GM23338 (cell line): ENCODE data around the gene SOS1. TPM values are rescaled to one million over a fixed set of nuclear protein-coding genes. Genes with fewer than 3 reads are reported as not detected.

ENCODE experiments used
- ATAC-seq: fragments of 200-7000 bp; cut with Tn5 transposase; 3 replicates; pipeline ENCODE4 v1.9.1; 2020
- DNase-seq: peaks from one replicate; pipeline ENCODE4 v3.0.0-alpha.2; 2015; ENCODE audit warnings: low spot score
- H2AFZ ChIP-seq: fragments of 200-600 bp; sonication (generic); 2 replicates; pipeline ENCODE4 v1.8.0; 2016; ENCODE audit warnings: antibody characterized with exemption, mild to moderate bottlenecking, moderate library complexity
- H3F3A ChIP-seq: fragments of 200-600 bp; sonication (generic); replicated peaks from 2 replicates; pipeline ENCODE4 v1.8.0; 2017; ENCODE audit warnings: antibody characterized with exemption, mixed run types, low read depth
- H3K27ac ChIP-seq: fragments of 200-600 bp; sonication (generic); 2 replicates; pipeline ENCODE4 v1.6.1; 2016; ENCODE audit warnings: low read depth
- H3K27me3 ChIP-seq: fragments of 200-600 bp; sonication (generic); 2 replicates; pipeline ENCODE4 v1.8.0; 2016; ENCODE audit warnings: mild to moderate bottlenecking, mixed run types, moderate library complexity; ENCODE audit not compliant: insufficient read depth
- H3K36me3 ChIP-seq: fragments of 200-600 bp; sonication (generic); 2 replicates; pipeline ENCODE4 v1.8.0; 2016; ENCODE audit warnings: mild to moderate bottlenecking; ENCODE audit not compliant: insufficient read depth
- H3K4me1 ChIP-seq: fragments of 200-600 bp; sonication (generic); 2 replicates; pipeline ENCODE4 v1.8.0; 2016; ENCODE audit warnings: mild to moderate bottlenecking, moderate library complexity; ENCODE audit not compliant: insufficient read depth
- H3K4me2 ChIP-seq: fragments of 200-600 bp; sonication (generic); 2 replicates; pipeline ENCODE4 v1.7.1; 2017; ENCODE audit warnings: mixed run types
- H3K4me3 ChIP-seq: fragments of 200-600 bp; sonication (generic); 2 replicates; pipeline ENCODE4 v1.6.1; 2016; ENCODE audit warnings: mixed run types
- H3K79me2 ChIP-seq: fragments of 200-600 bp; sonication (generic); replicated peaks from 2 replicates; pipeline ENCODE4 v1.8.0; 2017; ENCODE audit warnings: mild to moderate bottlenecking; ENCODE audit not compliant: insufficient read depth
- H3K9me2 ChIP-seq: fragments of 200-600 bp; sonication (generic); 2 replicates; pipeline ENCODE4 v1.8.0; 2017; ENCODE audit not compliant: insufficient read depth
- H4K20me1 ChIP-seq: fragments of 200-600 bp; sonication (generic); replicated peaks from 2 replicates; pipeline ENCODE4 v1.8.0; 2017; ENCODE audit warnings: mild to moderate bottlenecking; ENCODE audit not compliant: insufficient read depth
- H3K27ac Mint-ChIP-seq: 2 replicates; pipeline ENCODE4 v1.8.0; 2020; ENCODE audit warnings: inconsistent platforms, mild to moderate bottlenecking, moderate library complexity, mixed read lengths
- H3K27me3 Mint-ChIP-seq: 3 replicates; pipeline ENCODE4 v1.8.0; 2022; ENCODE audit warnings: low read depth, mild to moderate bottlenecking, moderate library complexity, mixed read lengths, inconsistent platforms; ENCODE audit not compliant: insufficient read depth, poor library complexity
- H3K36me3 Mint-ChIP-seq: 3 replicates; pipeline ENCODE4 v1.8.0; 2021; ENCODE audit warnings: low read depth, mild to moderate bottlenecking, inconsistent platforms, moderate library complexity, mixed read lengths
- H3K4me1 Mint-ChIP-seq: 3 replicates; pipeline ENCODE4 v1.8.0; 2020; ENCODE audit warnings: mild to moderate bottlenecking, inconsistent platforms, mixed read lengths
- H3K4me3 Mint-ChIP-seq: 3 replicates; pipeline ENCODE4 v1.8.0; 2021; ENCODE audit warnings: moderate library complexity, mild to moderate bottlenecking, inconsistent platforms, mixed read lengths
- H3K9me3 Mint-ChIP-seq: 3 replicates; pipeline ENCODE4 v1.8.0; 2020; ENCODE audit warnings: moderate library complexity, mild to moderate bottlenecking, inconsistent platforms, mixed read lengths
- CREB1 ChIP-seq: fragments of 250-450 bp; sonication (Bioruptor Pico); IDR thresholded peaks from 2 replicates; pipeline ENCODE4 v1.5.0; 2020; ENCODE audit warnings: low read depth, mild to moderate bottlenecking, moderate library complexity
- EZH2 ChIP-seq: fragments of 200-600 bp; sonication (generic); IDR thresholded peaks from one replicate; pipeline ENCODE4 v1.8.0; 2017; ENCODE audit warnings: antibody characterized with exemption, mild to moderate bottlenecking, low read depth; ENCODE audit not compliant: unreplicated experiment
- EZH2phosphoT487 ChIP-seq: fragments of 200-600 bp; sonication (generic); IDR thresholded peaks from one replicate; pipeline ENCODE4 v1.8.1; 2018; ENCODE audit warnings: antibody characterized with exemption; ENCODE audit not compliant: unreplicated experiment
- JUNB ChIP-seq: IDR thresholded peaks from one replicate; pipeline ENCODE4 v1.6.1; 2016; ENCODE audit warnings: antibody characterized with exemption; ENCODE audit not compliant: unreplicated experiment
- NANOG ChIP-seq: IDR thresholded peaks from 2 replicates; pipeline ENCODE4 v1.6.1; 2016; ENCODE audit warnings: antibody characterized with exemption, borderline replicate concordance
- POLR2AphosphoS5 ChIP-seq: IDR thresholded peaks from 2 replicates; pipeline ENCODE4 v1.6.1; 2016; ENCODE audit warnings: antibody characterized with exemption, low read depth
- STAT1 ChIP-seq: IDR thresholded peaks from one replicate; pipeline ENCODE4 v1.6.1; 2016; ENCODE audit warnings: antibody characterized with exemption; ENCODE audit not compliant: unreplicated experiment
- ZNF114 ChIP-seq: fragments of 250-450 bp; sonication (Bioruptor Pico); IDR thresholded peaks from 2 replicates; pipeline ENCODE4 v1.5.0; 2020; ENCODE audit warnings: mild to moderate bottlenecking, moderate library complexity
- ZNF331 ChIP-seq: fragments of 250-450 bp; sonication (Bioruptor Pico); IDR thresholded peaks from 2 replicates; pipeline ENCODE4 v1.5.0; 2020; ENCODE audit warnings: low read depth, mild to moderate bottlenecking, moderate library complexity
- ZNF462 ChIP-seq: fragments of 250-450 bp; sonication (Bioruptor Pico); IDR thresholded peaks from 2 replicates; pipeline ENCODE4 v1.5.0; 2020; ENCODE audit warnings: mild to moderate bottlenecking, moderate library complexity
- polyA plus RNA-seq: library from polyadenylated mRNA; unstranded; fragments of >200 nt; fragmentation: Nextera tagmentation; extraction: Ambion mirVana; gene quantifications from 2 replicates; pipeline ENCODE4 v1.2.1, GENCODE V29; 2016
- total RNA-seq: library from RNA; depleted of rRNA; stranded (reverse); fragments of >200 nt; shearing (Covaris generic); gene quantifications from 2 replicates; pipeline ENCODE4 v1.2.3, GENCODE V29; 2014
- TF ChIP-seq, protein P1 (sequence below), 2 experiments: fragments of 200-600 bp in 1 of 2; sonication (generic) in 1 of 2; conservative IDR thresholded peaks; 2 replicates each; pipeline versions ENCODE4 v1.5.1 to v1.6.1; 2016 to 2017; ENCODE audit warnings: antibody characterized with exemption in 2 of 2, low read depth in 2 of 2, mild to moderate bottlenecking in 2 of 2, moderate library complexity in 1 of 2
- TF ChIP-seq, protein P2 (sequence below): IDR thresholded peaks from 2 replicates; pipeline ENCODE4 v1.6.1; 2016; ENCODE audit warnings: antibody characterized with exemption
- TF ChIP-seq, protein P3 (sequence below): IDR thresholded peaks from one replicate; pipeline ENCODE4 v1.6.1; 2018; ENCODE audit warnings: antibody characterized with exemption; ENCODE audit not compliant: unreplicated experiment

SOS1 gene
- total and polyA plus RNA-seq, 2 experiments from 2014 or later: 13.4 to 21.9 TPM

DNA sequence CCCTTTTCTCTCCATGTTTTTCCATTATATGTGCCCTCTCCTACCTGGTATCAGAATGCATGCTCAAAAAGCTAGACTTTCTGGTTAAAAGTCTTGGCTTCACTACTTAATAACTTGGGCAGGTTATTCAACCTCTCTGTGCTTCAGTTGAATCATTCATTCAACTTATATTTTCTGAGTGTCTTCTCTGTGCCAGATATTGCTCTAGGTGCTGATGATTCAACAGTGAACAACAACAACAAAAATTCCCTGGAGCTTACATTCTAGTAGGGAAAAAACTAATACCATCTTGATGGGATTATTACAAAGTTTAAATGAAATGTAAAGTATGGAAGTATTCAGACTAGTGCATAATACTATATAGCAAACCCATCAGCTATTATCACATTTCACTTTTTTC, 55.2 kb downstream of the SOS1 start:
- H3F3A ChIP-seq: no peaks in the 10 kb centered on the region
- Mint-ChIP-seq H3K27ac (no peak overlapping the region), H3K9me3 (no peaks in the 10 kb centered on the region), H3K4me1 (peaks cover 3% of the 10 kb centered on the region; the same call in 1 of the 3 replicates), H3K27me3 (no peaks in the 10 kb centered on the region), H3K36me3 (peaks cover 6% of the 10 kb centered on the region; the same call in 1 of the 3 replicates), H3K4me3 (no peak overlapping the region)
- no peak for DNase-seq
- H4K20me1 ChIP-seq: no peaks in the 10 kb centered on the region
- no peaks in the 10 kb centered on the region for H3K27me3 ChIP-seq
- no peak overlapping the region for H3K4me2 ChIP-seq
- no peaks in the 10 kb centered on the region for H3K36me3 ChIP-seq
- no peak overlapping the region for H3K27ac ChIP-seq
- no peaks in the 10 kb centered on the region for H3K9me2 ChIP-seq
- H3K4me1 ChIP-seq: no peaks in the 10 kb centered on the region
- no peak overlapping the region for H2AFZ ChIP-seq
- TF ChIP-seq EZH2phosphoT487: no peak
- no peak for TF ChIP-seq STAT1
- no peak for TF ChIP-seq EZH2
- TF ChIP-seq, protein P1, sequence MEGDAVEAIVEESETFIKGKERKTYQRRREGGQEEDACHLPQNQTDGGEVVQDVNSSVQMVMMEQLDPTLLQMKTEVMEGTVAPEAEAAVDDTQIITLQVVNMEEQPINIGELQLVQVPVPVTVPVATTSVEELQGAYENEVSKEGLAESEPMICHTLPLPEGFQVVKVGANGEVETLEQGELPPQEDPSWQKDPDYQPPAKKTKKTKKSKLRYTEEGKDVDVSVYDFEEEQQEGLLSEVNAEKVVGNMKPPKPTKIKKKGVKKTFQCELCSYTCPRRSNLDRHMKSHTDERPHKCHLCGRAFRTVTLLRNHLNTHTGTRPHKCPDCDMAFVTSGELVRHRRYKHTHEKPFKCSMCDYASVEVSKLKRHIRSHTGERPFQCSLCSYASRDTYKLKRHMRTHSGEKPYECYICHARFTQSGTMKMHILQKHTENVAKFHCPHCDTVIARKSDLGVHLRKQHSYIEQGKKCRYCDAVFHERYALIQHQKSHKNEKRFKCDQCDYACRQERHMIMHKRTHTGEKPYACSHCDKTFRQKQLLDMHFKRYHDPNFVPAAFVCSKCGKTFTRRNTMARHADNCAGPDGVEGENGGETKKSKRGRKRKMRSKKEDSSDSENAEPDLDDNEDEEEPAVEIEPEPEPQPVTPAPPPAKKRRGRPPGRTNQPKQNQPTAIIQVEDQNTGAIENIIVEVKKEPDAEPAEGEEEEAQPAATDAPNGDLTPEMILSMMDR (conservative IDR thresholded peaks at IDR 0.05; ENCODE audit: low read depth in 2 of 2): no peak
- no peak for TF ChIP-seq ZNF114 (CRISPR knock-in tag)
- no peak for TF ChIP-seq POLR2AphosphoS5
- no peak for TF ChIP-seq JUNB
- TF ChIP-seq ZNF331: no peak
- TF ChIP-seq, protein P2, sequence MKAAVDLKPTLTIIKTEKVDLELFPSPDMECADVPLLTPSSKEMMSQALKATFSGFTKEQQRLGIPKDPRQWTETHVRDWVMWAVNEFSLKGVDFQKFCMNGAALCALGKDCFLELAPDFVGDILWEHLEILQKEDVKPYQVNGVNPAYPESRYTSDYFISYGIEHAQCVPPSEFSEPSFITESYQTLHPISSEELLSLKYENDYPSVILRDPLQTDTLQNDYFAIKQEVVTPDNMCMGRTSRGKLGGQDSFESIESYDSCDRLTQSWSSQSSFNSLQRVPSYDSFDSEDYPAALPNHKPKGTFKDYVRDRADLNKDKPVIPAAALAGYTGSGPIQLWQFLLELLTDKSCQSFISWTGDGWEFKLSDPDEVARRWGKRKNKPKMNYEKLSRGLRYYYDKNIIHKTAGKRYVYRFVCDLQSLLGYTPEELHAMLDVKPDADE: no peak
- no peak for TF ChIP-seq CREB1 (CRISPR knock-in tag)
- TF ChIP-seq, protein P3, sequence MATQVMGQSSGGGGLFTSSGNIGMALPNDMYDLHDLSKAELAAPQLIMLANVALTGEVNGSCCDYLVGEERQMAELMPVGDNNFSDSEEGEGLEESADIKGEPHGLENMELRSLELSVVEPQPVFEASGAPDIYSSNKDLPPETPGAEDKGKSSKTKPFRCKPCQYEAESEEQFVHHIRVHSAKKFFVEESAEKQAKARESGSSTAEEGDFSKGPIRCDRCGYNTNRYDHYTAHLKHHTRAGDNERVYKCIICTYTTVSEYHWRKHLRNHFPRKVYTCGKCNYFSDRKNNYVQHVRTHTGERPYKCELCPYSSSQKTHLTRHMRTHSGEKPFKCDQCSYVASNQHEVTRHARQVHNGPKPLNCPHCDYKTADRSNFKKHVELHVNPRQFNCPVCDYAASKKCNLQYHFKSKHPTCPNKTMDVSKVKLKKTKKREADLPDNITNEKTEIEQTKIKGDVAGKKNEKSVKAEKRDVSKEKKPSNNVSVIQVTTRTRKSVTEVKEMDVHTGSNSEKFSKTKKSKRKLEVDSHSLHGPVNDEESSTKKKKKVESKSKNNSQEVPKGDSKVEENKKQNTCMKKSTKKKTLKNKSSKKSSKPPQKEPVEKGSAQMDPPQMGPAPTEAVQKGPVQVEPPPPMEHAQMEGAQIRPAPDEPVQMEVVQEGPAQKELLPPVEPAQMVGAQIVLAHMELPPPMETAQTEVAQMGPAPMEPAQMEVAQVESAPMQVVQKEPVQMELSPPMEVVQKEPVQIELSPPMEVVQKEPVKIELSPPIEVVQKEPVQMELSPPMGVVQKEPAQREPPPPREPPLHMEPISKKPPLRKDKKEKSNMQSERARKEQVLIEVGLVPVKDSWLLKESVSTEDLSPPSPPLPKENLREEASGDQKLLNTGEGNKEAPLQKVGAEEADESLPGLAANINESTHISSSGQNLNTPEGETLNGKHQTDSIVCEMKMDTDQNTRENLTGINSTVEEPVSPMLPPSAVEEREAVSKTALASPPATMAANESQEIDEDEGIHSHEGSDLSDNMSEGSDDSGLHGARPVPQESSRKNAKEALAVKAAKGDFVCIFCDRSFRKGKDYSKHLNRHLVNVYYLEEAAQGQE: no peak
- TF ChIP-seq ZNF462 (CRISPR knock-in tag): no peak
- no peak for TF ChIP-seq NANOG
- H3K4me3 ChIP-seq: no peak overlapping the region
- peaks cover 31% of the 10 kb centered on the region for H3K79me2 ChIP-seq
- ATAC-seq: no peak
